PC-9 (cell line): ENCODE results near the gene TEN1.

Source experiments
- EZH2 ChIP-seq: fragments of 200-600 bp; sonication (generic); IDR thresholded peaks from 2 replicates; pipeline ENCODE4 v1.8.0; 2017; ENCODE audit warnings: antibody characterized with exemption, low read depth
- TF ChIP-seq, protein P1 (sequence below): fragments of 200-600 bp; sonication (generic); conservative IDR thresholded peaks from 2 replicates; pipeline ENCODE4 v1.6.1; 2017; ENCODE audit warnings: mixed run types, antibody characterized with exemption, mild to moderate bottlenecking, moderate library complexity

DNA sequence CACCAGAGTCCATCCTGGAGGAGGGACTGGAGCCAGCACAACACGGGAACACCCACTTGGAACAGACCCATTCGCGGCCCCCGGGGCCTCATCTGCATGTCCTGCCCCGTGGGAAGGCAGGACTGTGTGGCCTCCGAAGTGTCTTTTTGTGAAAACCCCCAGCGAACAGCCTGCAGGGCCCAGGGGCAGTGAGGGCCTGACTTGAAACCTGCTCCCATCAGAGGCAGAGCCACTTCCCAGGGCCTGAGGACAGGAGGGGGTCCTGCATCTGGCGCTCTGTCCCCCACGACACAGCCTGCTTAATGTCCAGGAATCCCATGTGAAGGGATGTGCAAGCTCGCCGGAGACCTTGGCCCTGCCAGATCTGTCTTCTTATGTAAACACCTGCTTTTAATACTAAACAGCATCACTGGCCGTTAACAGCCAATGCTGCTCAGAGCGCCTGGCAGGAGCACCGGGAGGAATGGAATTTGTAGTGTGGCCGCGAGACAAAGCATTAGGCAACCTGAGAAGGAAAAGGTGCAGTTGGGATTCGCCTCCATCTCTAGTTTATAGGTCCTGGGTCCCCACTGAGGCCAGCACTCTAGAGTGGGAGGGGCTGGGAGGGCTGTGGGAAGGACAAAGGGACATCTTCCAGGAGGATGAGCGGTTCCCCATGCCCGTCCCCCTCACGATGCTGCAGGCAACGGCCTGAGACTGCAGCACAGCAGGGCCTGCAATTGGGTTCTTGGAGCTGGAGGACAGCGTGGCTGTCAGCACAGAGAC lies 57.6 kb downstream of the TEN1 start:
- TF ChIP-seq, protein P1, sequence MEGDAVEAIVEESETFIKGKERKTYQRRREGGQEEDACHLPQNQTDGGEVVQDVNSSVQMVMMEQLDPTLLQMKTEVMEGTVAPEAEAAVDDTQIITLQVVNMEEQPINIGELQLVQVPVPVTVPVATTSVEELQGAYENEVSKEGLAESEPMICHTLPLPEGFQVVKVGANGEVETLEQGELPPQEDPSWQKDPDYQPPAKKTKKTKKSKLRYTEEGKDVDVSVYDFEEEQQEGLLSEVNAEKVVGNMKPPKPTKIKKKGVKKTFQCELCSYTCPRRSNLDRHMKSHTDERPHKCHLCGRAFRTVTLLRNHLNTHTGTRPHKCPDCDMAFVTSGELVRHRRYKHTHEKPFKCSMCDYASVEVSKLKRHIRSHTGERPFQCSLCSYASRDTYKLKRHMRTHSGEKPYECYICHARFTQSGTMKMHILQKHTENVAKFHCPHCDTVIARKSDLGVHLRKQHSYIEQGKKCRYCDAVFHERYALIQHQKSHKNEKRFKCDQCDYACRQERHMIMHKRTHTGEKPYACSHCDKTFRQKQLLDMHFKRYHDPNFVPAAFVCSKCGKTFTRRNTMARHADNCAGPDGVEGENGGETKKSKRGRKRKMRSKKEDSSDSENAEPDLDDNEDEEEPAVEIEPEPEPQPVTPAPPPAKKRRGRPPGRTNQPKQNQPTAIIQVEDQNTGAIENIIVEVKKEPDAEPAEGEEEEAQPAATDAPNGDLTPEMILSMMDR: no peak
- TF ChIP-seq EZH2: no peak
